GM18511 (cell line): Measurements from ENCODE around the gene HBE1.
"Not testable (repeated sequence)": the region's sequence is repeated elsewhere in the genome, so short reads cannot be mapped to it uniquely, and the experiment has no call there.

Source experiments
- ATAC-seq: cut with Tn5 transposase; IDR thresholded peaks from one replicate; pipeline ENCODE4 v1.9.1; 2021; ENCODE audit warnings: mild to moderate bottlenecking, moderate library complexity; ENCODE audit not compliant: unreplicated experiment

HBE1 gene

DNA sequence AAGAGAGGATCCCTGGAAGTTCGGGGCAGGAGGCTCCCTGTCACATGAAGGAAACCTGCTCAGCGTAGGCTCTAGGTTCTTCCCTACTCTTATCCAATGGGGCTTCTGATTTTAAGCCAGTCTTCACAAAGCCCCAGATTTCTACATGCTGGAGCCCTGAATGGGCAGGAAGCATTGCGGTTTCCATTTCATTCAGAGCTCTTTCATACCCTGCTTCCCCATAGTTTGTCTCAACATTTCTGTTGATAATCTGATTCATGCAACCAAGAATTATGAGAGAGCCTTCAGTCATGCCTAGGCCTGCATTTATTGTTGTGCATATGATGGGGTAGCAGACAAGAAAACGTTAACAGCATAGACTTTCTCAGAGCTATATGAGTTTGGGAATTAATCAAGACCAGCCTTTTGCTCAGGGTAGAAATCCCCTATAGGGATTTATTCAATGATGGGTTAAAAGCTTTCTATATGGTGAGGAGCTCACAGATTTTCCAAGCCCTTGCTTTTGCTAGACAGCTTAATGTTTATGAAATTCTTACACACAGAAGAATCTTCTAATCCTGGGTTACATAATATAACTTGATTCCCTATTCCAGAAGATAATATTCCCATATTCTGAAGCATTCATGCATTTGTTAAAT is 16.1 kb upstream of the HBE1 start:
- peak; percentile 49 for ATAC-seq

DNA sequence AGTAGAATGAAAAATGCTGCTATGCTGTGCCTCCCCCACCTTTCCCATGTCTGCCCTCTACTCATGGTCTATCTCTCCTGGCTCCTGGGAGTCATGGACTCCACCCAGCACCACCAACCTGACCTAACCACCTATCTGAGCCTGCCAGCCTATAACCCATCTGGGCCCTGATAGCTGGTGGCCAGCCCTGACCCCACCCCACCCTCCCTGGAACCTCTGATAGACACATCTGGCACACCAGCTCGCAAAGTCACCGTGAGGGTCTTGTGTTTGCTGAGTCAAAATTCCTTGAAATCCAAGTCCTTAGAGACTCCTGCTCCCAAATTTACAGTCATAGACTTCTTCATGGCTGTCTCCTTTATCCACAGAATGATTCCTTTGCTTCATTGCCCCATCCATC is 14.9 kb upstream of the HBE1 start:
- ATAC-seq = no peak

DNA sequence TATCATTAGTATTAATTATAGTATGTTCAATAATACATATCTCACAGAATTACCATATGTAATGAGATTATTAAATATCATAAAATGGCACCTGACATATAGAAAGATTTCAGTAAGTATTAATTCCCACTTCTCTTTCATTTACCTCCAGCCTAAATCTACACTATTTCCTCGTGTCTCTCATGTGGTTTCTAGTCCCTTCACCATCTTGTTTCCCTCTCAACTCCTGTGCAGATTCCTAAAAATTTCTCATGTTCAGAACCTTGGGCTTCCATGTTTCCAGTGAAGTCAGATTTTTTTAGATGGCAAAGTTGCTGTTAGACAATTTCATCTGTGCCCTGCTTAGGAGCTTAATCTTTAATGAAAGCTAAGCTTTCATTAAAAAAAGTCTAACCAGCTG is 14.1 kb upstream of the HBE1 start:
- no peak for ATAC-seq

DNA sequence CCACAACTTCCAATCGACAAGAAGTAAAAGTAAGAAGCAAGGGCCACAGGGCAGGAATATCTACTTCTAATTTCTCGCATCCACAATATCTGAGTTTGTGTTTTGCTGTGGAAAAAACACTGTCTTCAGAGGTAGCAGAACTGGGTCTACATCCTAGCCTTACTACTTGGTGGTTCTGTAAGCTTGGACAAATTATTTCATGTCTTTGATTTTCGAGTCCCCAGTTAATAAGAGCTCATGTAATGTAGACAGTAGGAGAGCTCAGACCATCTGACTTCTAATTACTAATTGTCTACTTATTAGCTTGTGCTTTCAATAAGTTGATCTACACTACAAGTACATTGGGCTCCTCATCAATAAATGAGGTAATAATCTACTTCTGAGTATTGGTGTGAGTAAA is 13.3 kb upstream of the HBE1 start:
- no peak for ATAC-seq

DNA sequence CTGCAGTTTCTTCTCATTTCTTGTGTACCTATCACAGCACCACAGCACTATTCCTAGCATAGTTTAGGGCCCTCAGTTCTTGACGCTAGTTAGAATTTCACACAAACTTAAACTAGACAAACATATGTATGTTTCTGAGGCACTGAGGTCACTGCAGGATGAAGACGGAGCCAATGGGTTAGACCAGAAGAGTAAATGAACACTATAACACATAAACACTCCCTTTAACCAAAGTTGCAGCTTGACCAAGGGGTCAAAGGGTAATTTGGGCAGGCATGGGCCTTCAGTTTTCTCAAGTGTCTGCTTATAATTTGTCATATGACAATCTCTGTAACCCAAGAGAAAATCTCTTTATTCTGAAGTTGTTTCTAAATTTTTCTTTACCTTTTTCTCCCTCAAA is 12.9 kb upstream of the HBE1 start:
- no peak for ATAC-seq

DNA sequence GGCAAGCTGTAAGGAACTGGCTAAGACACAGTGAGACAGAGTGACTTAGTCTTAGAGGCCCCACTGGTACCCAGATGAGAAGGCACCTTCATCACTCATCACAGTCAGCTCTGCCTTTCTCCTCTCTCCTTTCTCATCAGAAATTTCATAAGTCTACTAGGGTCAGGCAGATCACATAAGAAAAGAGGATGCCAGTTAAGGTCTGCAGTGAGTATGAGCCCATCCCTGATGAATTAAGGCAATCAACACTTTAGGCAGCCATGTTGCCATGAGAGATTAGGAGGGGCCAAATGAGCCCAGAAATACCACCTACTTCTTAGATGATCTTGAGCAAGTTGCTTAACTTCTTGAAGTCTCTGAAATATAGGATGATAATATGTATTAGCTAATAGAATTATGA is 11.9 kb upstream of the HBE1 start:
- no peak for ATAC-seq

DNA sequence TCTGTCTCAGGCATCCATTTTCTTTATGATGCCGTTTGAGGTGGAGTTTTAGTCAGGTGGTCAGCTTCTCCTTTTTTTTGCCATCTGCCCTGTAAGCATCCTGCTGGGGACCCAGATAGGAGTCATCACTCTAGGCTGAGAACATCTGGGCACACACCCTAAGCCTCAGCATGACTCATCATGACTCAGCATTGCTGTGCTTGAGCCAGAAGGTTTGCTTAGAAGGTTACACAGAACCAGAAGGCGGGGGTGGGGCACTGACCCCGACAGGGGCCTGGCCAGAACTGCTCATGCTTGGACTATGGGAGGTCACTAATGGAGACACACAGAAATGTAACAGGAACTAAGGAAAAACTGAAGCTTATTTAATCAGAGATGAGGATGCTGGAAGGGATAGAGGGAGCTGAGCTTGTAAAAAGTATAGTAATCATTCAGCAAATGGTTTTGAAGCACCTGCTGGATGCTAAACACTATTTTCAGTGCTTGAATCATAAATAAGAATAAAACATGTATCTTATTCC is 10.9 kb upstream of the HBE1 start:
- ATAC-seq = peak; percentile 95

DNA sequence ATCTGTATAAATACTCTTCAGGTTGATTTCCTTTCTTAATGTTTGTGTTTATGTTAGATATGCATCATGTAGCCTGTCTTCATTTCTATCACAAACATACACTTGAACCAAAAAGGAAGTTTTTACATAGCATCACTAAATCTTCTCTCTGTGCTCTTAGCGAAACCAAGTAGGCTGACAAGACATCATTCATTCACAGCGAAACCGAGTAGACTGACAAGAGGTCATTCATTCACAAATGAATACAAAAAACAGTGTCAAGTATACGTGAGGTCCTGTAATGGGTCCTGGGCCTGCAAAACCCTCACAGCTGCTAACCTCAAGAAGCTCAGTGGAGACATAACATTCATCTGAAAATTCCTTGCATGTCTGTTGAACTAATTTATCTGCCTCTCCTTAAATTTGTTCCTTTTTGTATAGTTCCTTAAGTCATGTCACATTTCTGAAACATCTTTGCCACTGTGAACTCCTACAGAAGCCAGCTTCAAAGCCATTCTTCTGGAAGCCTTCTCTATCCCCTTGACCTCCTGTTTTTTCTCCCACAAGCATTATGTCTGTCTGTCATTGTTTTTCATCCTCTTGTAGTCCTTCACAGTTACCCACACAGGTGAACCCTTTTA is 9.8 kb upstream of the HBE1 start:
- no peak for ATAC-seq

DNA sequence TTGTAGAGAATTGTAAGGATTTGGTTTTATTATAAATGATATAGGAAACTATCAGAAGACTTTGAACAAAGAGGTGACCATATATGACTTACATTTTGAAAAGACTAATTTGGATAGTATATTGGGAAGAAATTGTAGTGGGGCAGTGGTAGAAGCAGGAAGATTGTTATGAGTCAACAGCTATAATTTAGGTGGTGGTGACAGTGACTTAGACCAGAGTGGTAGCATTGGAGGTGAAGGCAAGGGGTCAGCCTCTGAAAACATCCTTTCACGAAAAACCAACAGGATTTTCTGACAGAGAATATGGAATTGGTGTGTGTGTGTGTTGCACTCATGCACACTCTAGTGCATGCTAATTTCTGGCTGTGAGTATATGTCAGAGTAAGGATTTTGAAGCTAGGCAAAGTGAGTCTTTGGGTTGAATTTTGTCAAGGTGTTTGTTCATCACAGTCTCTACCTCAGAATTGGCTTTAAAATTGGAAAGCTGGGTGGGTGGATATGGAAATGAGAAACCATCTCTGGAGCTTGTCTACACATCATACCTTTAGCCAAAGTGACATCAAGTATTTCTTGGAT is 8.2 kb upstream of the HBE1 start:
- peak; percentile 50 for ATAC-seq

DNA sequence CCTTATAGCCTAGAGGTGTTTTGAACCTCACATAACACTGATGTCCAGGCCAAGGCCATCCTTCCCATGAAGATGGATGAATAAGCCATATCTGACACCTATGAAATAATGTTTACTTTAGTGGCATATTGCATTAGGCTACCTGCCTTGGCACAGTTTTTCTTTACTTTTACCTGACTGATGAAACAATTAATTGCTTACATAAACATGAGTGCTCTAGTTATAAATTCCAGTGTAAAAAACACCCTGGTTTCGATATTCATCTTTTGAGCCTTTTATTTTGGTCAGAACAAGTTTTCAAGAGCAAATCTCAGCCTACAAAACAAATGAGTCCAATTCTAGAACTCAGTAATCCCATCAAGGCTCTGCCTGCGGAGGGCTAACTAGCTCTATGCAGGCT is 7.0 kb upstream of the HBE1 start:
- no peak for ATAC-seq

DNA sequence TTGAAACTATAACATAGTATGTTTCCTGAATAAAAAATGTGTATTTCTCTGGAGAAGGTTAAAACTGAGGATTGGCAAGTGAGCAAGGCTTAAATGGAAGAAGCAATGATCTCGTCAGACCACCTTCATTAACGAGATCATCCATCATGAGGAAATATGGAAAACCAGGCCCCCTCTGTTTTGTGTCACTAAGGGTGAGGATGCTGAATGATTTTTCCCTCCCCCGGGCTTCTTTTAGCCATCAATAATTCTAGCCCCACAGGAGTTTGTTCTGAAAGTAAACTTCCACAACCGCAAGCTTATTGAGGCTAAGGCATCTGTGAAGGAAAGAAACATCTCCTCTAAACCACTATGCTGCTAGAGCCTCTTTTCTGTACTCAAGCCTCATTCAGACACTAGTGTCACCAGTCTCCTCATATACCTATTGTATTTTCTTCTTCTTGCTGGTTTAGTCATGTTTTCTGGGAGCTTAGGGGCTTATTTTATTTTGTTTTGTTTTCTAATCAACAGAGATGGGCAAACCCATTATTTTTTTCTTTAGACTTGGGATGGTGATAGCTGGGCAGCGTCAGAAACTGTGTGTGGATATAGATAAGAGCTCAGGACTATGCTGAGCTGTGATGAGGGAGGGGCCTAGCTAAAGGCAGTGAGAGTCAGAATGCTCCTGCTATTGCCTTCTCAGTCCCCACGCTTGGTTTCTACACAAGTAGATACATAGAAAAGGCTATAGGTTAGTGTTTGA is 5.8 kb upstream of the HBE1 start:
- ATAC-seq = no peak

DNA sequence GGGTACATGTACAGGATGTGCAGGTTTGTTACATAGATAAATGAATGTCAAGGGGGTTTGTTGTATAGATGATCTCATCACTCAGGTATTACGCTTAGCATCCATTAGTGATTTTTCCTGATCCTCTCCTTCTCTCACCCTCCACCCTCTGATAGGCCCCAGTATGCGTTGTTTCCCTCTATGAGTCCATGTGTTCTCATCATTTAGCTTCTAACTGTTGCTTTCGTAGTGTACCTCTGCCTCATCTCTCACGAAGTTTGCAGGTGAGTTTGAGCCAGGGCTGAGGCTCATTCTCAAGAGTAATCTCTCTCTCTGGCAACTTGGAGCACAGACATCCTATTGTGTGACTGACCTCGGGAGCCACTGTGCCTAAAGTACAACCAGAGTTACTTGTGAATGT is 4.7 kb upstream of the HBE1 start:
- no peak for ATAC-seq

DNA sequence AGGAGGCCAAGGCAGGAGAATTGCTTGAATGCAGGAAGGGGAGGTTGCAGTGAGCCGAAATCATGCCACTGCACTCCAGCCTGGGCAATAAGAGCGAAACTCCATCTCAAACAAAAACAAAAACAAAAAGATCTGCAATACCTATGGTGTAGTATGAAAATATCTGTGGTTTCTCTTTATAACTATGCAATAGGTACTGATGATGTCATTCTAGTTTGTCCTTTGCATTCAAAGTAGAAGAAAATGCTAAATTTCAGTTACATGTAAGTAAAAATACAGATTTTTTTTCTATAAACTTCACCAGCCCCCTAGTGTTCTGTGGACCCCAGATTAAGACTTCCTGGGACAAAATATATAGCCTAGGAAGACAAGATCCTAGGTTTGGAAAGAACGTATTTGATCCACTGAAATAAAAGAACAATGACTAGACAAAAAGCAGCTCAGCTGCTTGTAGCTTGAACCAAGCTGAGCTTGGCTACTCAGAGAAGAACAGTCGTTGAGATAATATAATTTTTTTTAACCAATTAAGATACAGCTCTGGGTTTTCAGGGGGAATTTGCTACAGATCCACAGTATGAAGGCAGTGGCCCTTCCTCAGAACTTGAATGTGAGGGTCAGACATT is 2.8 kb upstream of the HBE1 start:
- ATAC-seq = no peak

DNA sequence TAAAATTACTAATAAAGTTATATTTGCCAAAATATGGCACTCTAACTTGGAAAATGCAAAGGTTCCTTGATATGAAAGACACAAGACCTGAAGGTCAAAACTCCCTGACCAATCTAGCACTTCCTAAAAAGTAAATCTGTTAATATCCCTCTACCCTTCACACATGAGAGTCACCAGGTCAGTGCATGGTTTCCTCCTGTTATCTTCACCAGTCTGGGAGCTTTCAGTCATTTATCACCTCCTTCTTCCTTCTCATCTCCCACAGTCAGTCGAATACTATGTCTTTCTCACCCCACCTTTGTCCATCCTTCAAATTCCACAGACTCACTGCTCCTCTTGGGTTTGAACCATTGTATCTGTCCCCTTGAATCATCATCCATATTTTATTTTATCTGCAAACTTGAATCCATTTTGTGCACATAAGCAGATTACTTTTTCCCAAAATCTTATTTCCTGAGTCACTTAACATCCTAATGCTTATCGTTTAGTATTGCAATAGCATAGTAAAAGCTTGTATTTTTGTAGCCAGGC is 2.6 kb downstream of the HBE1 start:
- ATAC-seq = no peak

DNA sequence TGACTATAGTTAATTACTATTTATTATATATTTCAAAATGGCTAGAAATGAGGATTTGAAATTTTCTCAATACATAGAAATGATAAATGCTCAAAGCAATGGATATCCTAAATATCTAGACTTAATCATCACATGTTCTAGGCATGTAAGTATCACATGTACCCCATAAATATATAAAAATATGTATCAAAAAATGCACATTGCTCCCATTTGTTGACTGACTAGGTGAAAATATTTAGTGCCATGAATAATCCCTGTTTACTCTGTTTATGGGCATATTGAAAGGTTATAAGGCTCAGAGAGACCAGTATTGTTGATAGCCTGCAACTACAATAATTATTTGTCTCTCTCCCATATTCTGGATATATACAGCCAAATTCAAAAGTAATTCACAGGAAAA is 3.1 kb downstream of the HBE1 start:
- ATAC-seq = no peak

DNA sequence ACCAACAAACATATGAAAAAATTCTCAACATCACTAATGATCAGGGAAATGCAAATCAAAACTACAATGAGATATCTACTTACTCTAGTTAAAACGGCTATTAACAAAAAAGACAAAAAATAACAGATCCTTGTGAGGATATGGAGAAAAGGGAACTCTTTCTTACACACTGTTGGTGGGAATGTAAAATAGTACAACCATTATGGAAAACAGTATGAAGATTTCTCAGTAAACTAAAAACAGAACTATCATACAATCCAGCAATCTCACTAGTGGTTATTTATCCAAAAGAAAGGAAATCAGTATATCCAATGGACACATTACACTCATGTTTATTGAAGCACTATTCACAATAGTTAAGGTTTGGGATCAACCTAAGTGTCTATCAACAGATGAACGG is 3.9 kb downstream of the HBE1 start:
- no peak for ATAC-seq

DNA sequence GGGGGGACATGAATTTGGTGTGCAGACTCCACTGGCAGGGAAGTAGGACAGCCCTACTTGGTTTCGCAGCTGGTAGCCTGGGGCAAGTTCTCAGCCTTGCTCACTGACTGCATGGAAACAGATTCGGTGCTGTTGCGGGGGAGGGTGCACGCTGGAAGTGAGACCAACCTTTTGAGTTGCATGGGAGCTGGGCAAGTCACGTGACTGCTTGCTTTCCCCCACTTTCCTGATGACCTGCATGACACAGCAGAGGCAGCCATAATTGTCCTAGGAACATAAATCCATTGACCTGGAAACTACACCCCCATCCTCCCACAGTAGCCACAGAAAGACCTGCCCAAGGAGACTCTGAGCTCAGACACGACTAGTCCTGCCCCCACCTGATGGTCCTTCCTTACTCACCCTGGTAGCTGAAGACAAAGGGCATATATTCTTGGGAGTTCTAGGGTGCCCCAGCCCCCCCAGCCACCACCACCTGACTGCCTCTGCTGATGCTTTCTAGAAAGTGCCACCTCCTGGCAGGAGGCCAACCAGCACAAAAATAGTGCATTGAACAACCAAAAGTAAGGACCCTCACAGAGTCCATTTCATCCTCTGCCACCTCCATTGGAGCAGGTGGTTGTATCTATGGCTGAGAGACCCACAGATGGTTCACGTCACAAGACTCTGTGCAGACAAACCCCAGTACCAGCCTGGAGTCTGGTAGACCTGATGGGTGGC is 11.0 kb downstream of the HBE1 start:
- ATAC-seq = no peak

DNA sequence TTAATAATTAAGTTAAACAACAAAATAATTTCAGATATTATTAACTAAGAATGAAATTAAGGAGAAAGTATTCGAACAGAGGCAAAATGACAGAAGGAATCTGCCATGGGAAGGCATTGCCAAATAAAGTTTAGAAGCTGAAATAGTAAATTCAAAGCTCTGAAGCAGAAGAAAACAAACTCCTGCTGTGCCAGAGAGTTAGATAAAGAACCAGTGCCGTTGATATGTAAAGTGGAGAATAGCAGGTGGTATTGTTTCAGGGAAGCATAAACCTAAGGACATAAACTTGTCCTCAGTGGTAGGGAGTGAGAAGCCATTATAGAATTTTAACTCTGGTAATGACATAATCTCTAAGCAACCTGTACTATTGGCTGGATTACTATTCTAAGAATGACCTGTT is 12.4 kb downstream of the HBE1 start:
- ATAC-seq = no peak

DNA sequence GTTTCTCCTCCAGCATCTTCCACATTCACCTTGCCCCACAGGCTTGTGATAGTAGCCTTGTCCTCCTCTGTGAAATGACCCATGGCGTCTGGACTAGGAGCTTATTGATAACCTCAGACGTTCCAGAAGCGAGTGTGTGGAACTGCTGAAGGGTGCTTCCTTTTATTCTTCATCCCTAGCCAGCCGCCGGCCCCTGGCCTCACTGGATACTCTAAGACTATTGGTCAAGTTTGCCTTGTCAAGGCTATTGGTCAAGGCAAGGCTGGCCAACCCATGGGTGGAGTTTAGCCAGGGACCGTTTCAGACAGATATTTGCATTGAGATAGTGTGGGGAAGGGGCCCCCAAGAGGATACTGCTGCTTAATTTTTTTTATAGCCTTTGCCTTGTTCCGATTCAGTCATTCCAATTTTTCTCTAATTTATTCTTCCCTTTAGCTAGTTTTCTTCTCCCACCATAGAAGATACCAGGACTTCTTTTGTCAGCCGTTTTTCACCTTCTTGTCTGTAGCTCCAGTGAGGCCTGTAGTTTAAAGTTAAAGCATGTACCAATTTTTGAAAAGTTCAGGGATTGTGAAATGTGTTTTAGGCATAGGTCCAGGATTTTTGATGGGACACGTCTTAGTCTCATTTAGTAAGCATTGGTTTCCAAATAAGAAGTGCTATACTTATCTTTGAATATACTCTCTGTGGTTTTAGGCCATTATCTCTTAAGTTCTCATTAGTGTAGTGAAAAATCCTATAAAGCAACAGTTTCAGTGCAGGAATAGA is 14.9 kb downstream of the HBE1 start, which contains the start of gene HBG2:
Gene HBG2, minus strand, starts transcription at position 136 of the 768 bp plus-strand sequence. Its CDS starts 53 bp downstream, at position 83.
- not testable (repeated sequence) for ATAC-seq

DNA sequence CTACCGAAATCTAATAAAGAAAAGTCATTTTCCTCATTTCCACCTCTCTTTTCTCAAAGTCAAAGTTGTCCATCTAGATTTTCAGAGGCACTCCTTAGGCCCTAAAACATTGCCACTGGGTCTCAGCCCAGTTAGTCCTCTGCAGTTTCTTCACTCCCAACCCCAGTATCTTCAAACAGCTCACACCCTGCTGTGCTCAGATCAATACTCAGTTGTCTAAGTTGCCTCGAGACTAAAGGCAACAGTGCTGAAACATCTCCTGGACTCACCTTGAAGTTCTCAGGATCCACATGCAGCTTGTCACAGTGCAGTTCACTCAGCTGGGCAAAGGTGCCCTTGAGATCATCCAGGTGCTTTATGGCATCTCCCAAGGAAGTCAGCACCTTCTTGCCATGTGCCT is 15.7 kb downstream of the HBE1 start:
- ATAC-seq = not testable (repeated sequence)
